ENCODE measurements around the gene NUMB.

NUMB gene

DNA sequence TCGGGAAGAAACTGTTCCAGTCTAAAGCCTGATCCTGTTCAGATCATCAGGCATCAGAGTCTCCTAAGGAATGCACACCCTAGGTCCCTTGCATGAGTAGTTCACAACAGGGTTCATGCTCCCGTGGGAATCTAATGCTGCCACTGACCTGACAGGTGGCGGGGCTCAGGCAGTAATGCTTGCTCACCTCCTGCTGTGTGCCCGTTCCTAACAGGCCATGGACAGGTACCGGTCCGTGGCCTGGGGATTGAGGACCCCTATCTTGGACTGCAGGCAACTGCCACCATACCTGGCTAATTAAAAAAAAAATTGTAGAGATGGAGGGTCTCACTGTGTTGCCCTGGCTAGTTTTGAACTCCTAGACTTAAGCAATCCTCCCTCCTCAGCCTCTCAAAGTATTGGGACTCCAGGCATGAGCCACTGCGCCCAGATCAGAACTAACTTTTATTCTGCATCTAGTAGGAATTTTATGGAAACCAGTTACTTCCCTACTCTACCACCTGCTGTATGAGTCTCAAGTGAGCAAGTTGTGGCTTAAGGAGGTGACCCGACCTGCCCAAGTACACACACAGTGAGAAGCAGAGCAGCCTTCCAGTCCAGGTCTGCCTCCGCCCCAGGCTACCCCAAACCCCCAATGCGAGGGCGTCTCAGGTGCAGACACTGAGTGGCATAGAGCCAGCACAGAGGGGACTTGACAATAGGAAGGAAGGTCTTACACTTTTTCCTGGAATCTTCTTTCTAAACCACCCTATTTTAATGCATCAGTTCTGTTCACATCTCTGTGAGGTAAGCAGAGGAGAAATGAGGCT lies 223.6 kb downstream of the NUMB start:
- peaks cover 64% of the 10 kb centered on the region for H3K27me3 Mint-ChIP-seq (ENCODE audit: low read depth)
- no peaks in the 10 kb centered on the region for H3K9me3 Mint-ChIP-seq
- H3K4me3 Mint-ChIP-seq, result no peak overlapping the region
- H3K27ac Mint-ChIP-seq, result no peak overlapping the region
- H3K4me1 Mint-ChIP-seq (ENCODE audit: low read depth), result peaks cover 7% of the 10 kb centered on the region
- H3K36me3 Mint-ChIP-seq (ENCODE audit: low read depth), result no peaks in the 10 kb centered on the region

DNA sequence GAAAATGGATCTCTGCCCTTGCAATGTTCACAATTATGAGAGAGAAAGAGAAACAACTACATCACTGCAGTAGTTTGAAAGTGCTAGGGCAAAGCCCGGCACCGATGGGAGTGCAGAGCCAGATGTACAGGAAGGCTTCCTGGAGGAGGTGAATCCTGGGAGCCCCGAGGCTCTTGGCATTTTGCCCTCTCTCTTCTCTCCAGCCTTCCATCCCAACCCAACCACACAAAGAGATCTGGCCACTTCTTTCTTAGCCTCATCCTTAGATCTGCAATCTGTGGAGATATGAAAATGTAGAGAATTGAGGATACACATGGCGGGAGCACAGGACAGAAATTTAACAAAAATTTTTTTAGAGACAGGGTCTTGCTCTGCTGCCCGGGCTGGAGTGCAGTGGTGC lies 224.3 kb downstream of the NUMB start:
- H3K27me3 Mint-ChIP-seq (ENCODE audit: low read depth), result peaks cover 58% of the 10 kb centered on the region
- H3K27ac Mint-ChIP-seq, result no peak overlapping the region
- no peaks in the 10 kb centered on the region for H3K36me3 Mint-ChIP-seq (ENCODE audit: low read depth)
- H3K9me3 Mint-ChIP-seq, result no peaks in the 10 kb centered on the region
- H3K4me1 Mint-ChIP-seq (ENCODE audit: low read depth), result peaks cover 7% of the 10 kb centered on the region
- no peak overlapping the region for H3K4me3 Mint-ChIP-seq

DNA sequence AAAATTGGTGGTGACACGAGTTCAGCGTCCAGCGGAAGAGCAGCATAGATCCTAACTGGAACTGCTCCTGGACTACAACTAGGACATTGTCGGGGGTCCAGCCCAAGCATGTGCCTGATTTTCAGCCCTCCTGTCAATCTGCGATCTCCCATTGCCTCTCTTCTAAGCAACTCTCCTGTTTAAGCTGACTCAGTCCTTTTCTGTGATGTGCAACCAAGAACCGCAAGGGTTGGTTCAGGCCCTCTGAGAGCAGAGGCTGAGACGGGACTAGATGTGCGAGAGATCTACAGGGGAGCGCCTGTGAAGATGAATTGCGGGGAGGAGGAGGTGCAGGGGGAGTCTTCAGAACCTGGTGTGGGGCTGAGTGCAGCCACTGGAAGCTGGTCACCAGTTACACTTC lies 224.8 kb downstream of the NUMB start:
- Mint-ChIP-seq H3K4me1 (ENCODE audit: low read depth) (peaks cover 5% of the 10 kb centered on the region), H3K27me3 (ENCODE audit: low read depth) (peaks cover 53% of the 10 kb centered on the region), H3K9me3 (no peaks in the 10 kb centered on the region), H3K4me3 (no peak overlapping the region), H3K27ac (no peak overlapping the region), H3K36me3 (ENCODE audit: low read depth) (no peaks in the 10 kb centered on the region)

DNA sequence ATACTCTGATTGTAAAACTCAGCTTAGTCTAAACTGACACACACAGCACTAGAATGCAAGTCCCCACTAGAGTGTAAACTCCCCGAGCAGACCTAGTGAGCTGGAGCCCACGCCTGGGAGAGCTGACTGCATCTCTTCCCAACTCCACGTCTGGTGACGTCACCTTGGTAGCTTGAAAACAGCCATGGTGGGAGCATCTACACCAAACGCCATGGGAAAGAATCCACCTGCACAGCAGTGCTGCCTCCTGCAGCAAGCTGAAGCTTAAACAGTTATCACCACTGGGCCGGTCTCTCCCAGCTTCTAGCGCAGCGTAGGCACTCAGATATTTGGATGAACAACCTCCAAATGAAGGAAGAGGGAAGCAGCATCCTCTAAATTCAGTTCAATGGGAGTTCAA lies 225.4 kb downstream of the NUMB start:
- Mint-ChIP-seq H3K4me3 (no peak overlapping the region), H3K4me1 (ENCODE audit: low read depth) (peaks cover 5% of the 10 kb centered on the region)

DNA sequence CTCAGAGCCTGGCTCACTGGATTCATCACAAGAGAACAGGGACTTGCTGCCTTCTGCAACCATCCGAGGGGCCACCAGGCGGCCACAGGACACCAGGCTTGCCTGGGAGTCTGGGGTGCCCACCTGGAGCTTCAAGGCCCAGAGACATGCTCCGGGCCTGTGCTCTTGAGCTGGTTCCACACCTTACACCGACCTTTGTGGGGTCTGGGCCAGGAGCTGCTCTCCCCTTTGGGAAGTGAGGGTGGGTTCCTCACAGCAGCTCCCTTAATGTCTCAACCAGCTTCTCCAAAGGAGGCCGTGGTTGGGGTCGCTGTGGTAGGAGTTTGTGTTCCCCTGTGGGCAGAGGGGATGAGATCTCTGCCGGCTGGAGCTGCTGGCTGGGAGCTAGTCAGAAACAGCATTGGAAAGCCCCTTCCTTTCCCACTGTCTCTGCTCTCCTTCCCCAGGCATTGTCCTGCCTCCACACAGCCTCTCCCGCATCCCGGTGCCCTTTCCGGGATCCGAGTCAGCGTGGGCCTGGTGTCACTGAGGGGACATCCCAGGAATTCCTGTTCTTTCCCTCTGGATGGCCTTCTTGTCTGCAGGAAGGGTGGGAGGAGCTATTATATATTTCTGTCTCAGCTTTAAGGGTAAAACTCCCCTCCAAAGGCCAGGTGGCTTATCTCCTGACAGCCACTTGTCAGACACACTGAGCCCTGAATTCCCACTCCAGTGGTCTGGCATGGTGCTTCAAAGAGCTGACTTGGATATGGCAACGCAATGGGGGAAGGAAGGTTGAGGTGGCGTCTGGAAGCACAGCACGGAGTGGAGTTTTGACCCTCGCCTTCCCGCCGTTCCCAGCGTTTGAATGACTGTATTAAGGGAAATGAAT lies 226.1 kb downstream of the NUMB start:
- Mint-ChIP-seq H3K27me3 (ENCODE audit: low read depth) (peaks cover 48% of the 10 kb centered on the region), H3K36me3 (ENCODE audit: low read depth) (peaks cover 3% of the 10 kb centered on the region), H3K27ac (no peak overlapping the region), H3K4me1 (ENCODE audit: low read depth) (peaks cover 5% of the 10 kb centered on the region), H3K4me3 (no peak overlapping the region), H3K9me3 (no peaks in the 10 kb centered on the region)

More for the DNA sequence above, 225.4 kb downstream of the NUMB start:
- no peak overlapping the region for H3K27ac Mint-ChIP-seq
- H3K9me3 Mint-ChIP-seq, result no peaks in the 10 kb centered on the region
- H3K27me3 Mint-ChIP-seq (ENCODE audit: low read depth), result peaks cover 49% of the 10 kb centered on the region
- peaks cover 3% of the 10 kb centered on the region for H3K36me3 Mint-ChIP-seq (ENCODE audit: low read depth)

DNA sequence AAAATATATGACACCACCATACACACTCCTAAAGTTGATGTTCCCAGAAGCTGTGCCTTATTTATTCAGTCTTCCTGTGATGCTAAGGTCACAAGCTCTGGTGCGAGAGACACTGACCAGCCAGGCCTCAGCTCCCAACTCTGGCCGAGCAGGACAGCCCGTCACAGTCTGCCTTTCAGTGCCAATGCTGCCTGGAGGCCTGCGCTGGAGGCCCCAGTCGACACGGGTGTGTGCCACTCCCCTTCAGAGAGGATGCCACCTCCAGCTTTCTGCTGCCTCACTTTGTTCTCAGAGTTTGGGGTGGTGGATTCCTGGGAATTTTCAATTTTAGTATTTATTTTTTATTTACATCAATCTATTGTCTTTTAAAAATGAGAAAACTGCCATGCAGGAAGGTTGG lies 228.3 kb downstream of the NUMB start:
- Mint-ChIP-seq H3K36me3 (ENCODE audit: low read depth) (peaks cover 5% of the 10 kb centered on the region), H3K4me3 (no peak overlapping the region), H3K27me3 (ENCODE audit: low read depth) (peaks cover 26% of the 10 kb centered on the region), H3K27ac (no peak overlapping the region), H3K4me1 (ENCODE audit: low read depth) (no peaks in the 10 kb centered on the region), H3K9me3 (no peaks in the 10 kb centered on the region)

DNA sequence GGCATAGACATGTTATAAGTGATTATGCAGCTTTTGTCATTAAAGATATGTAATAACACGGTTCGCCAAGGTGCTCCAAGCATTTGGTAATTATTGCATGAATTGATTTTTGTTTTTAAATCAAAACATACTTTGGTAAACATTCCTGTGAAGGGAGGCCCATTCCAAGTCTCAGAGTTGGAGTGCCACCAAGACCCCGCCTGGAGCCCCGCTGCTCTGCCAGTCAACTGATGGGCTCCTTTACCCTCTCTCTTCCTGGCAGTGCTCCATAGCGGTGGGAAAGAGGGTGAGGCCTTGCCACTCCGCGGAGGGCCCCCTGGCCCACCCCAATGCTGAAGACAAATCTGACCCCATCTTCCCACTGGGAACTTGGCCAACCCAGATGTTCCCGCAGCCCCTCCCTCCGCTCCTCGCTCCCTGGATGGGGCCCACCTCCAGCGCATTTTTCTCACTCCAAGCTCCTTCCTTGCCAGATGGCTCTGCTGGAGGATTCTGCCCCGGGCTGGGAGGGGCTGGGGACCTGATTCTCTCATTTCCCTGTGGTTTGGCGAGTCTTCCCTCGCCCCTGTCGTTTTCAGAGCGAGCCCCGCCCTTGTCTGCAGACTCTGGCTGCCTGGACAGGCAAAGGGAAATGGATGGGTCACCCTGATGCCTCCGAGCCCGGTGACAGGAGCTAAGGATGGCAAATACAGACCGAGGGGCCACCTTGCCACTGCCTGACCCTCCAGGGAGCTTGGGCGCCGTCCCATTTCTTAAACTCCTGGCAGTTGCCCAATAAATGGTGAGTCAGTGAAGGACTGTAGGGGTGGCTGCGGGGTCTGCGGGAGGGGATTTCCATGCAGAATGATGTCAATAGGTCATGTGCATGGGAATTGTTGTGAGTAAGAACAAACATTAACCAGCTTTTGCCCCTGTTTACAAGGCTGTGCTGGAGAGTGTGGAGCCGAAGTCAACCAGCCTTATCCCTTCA lies 230.2 kb downstream of the NUMB start:
- Mint-ChIP-seq H3K9me3 (no peaks in the 10 kb centered on the region), H3K4me3 (no peak overlapping the region), H3K36me3 (ENCODE audit: low read depth) (peaks cover 8% of the 10 kb centered on the region), H3K27ac (no peak overlapping the region), H3K4me1 (ENCODE audit: low read depth) (peaks cover 1% of the 10 kb centered on the region), H3K27me3 (ENCODE audit: low read depth) (peaks cover 7% of the 10 kb centered on the region)

DNA sequence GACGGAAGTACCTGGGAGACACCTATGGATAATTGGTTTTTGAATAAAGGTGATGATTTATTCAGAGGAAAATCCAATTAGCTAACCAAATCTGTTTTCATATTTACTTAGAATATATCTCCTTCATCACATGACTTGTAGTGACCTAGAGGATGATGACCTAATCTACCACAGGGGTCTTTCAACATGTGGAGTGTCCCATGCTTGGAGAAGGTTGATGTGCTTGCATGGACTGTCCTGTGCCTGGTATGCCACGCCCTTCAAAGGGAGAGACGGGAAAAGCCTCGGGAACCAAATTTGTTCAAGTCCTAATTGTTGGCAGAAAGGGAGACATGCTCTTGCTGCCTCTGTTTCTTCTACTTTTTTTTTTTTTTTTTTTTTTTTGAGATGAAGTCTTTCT lies 232.8 kb downstream of the NUMB start:
- Mint-ChIP-seq H3K4me1 (ENCODE audit: low read depth) (peaks cover 18% of the 10 kb centered on the region), H3K27me3 (ENCODE audit: low read depth) (no peaks in the 10 kb centered on the region), H3K36me3 (ENCODE audit: low read depth) (peaks cover 18% of the 10 kb centered on the region), H3K4me3 (no peak overlapping the region), H3K27ac (no peak overlapping the region), H3K9me3 (no peaks in the 10 kb centered on the region)

Data from T-helper 1 cell treated with Interleukin-12 subunit alpha and Interleukin-12 subunit beta and Interleukin-4 antibody, amounts not matched to agents 30 μg/mL and 1 μg/mL, for 36 hours (primary cell).